H4 (cell line): Measurements from ENCODE around the gene CDC42BPB. TPM values are rescaled to one million over a fixed set of nuclear protein-coding genes. Genes with fewer than 3 reads are reported as not detected.

ENCODE experiments used
- DNase-seq: peaks from one replicate; pipeline ENCODE4 v3.0.0-alpha.2; 2015; ENCODE audit warnings: low spot score
- total RNA-seq: library from RNA; depleted of rRNA; stranded (reverse); fragments of >200 nt; shearing (Covaris generic); gene quantifications from 2 replicates; pipeline ENCODE4 v1.2.3, GENCODE V29; 2014

Gene CDC42BPB
- total RNA-seq, 1 experiment from 2014 or later, result 18.2 TPM

DNA sequence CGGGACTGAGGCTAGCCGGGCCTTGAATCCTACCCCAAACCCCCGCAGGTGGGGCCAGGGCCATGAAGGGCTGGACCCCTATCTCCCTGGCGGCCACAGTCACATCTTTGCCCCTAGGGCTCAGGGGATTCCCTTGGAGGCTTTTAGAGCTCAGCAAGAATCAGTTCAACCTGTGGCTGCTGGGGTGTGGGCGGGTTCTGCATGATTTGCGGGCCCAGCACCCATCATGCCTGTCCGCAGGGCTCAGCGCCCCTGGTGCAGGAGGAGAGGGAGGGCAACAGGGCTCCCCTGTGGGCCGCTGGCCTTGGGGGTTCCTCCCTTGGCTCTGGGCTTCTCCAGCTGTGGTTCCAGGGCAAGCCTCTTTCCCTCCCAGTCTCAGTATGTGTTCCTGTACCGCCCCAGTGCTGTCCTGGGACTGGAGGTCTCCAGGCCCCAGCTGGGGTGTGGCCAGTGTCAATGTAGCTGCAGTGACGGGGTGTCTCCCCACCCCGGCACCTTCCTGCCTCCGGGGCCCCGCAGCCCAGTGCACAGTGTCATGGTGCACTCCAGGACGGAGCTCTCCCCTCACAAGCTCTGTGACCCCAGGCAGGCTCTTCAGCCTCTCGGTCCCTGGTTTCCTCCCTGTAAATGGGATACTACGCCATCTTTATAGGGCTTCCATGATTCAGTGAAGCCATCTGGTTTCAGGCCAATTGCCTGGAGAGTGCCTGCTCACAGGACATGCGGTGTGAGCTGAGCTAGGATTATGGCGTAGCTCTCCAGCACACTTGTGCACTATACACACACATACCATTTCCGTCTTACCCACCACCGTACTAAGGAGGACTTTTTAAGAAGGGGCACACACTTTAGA, 16.8 kb upstream of the CDC42BPB start:
- DNase-seq, result no peak

DNA sequence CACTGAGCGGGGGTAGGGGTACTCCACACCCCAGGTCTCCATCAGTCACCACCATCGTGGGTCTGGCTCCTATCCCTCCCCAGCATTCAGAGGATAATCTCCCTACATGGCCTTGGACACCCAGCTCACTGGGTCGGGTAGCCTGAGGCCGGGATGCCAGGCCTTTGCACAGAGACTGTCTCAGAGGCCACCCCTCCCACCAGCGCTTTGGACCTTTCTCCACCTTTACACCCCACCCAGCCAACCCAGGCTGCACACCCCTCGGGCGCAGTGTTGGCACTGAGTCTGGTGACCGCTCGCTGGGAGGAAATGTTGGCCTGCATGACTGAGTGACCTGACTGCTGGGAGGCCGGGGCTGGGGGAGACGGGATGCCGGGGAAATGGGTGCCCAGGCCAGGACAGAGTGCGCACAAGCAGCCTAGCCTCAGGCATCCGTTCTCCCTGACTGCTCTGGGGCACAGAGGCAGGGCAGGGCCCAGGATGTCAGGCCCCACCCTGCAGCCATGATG, 16.1 kb upstream of the CDC42BPB start:
- DNase-seq, result no peak

DNA sequence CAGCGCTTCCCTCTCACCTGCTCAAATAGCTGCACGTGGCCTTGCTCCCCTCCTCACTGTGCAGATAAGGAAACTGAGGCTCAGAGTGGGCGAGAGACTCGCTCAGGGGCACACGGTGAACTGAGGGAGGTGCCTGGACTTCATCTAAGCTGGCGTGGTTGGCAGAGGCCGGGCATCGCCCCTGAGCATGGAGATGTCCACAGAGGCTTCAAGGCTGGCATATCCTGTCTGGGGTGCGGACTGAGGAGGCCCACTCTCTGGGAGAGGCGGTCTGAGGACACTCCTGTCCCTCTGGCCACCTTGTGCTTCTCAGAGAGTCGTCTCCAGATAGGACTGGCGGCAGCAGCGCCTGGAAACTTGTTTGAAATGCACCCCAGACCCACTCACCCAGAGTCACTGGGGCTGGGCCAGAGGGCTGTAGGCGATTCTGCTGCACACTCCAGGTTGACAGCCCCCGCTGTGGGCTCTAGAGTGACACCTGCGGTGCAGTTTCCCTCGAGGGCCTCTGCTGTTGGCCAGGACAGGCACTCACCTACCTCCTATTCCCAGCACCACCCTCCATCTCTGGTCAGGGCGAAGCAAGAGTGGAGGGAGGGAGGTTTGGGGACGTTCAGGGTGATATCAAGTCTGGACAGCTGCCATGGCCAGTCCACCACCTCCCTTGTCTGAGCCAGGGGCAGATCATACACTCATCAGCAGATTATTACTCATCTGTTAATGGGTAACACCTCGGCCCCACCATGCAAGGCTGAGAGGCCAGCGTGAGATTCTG, 15.4 kb upstream of the CDC42BPB start:
- DNase-seq, result no peak

DNA sequence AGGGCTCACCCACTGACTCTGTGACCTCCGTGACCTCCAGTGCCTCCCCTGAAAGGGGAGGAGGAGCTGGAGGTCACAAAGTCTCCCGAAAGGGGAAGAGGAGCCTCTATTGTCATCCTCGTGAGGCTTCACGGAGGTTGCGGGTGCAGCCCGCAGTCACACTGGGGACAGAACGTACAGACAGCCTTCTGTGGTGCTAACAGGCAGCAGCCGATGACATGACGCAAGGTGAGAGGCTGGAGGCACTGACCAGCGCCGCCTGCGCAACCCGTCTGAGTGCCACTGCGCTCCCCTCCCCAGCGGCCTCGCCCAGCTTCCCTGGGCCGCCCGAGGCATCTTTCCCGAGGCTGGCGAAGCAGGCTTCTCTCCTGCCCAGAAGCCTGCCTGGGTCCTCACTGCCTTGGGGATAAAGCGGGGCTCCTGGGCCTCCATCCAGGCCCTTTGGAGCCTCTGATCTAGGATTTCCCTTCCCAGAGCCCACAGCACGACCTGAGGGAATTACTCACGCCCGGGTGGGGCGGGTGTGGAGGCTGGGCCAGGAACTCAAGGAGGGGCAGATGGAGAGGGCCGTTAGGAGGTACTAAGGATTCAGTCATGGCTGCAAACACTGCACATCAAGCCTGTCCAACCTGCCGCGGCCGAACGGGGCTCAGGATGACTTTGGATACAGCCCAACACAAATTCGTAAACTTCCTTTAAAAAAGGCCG, 14.3 kb upstream of the CDC42BPB start:
- no peak for DNase-seq

DNA sequence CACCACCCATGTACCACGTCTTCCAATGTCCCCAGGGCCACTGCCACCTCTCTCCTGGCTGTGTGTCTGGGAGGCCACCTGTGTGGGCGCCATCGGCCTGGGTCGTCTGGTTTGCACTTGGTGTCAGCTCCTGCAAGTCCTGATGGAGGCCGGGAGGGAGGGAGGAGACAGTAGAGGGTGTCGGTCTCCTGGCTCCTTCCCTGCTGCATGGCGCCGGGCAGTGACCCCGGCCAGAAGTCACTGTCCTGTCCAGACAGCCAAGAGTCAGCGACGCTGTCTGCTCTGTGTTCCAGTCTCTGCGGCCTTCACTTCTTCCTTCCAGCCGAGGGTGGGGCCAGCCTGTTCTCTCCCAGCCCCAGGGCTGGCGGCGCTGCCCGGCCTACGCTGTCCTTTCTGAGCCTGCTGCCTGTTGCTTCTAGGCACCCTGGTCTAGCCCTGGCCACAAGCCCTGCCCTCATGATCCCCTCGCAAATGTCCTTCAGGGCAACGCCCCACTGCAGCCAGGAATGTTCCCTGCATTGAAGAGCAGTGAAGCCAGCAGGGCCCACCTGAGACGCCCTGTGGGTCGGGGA, 13.7 kb upstream of the CDC42BPB start:
- no peak for DNase-seq

DNA sequence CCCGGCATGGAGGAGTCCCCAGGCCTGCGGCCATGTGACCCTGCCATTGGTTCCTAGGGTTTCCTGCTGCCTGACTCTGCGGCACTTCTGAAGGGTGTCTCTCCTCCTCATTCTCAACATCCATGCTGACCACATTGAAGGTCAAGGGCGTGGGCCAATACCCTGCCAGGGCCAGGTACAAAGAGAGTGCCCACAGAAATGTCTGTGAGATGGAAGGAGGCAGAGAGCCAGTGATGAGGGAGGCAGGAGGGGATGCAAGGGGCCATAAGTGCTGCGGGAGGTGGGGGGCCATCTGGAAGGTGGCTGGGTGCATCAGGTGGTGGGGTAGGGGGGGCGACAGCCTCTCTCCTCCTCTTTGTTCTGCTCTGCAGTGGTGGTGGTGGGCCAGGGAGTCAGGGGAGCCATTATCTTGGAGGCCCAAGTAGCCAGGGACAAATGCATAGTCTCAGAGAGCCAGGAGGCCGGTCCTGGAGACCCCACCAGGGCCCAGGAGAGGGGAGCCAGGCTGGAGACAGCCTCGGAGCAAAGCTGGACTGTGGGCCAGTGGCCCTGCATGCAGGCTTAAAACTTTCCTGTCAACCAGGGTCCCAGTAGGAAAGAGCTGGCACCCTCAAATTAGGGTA, 13.0 kb upstream of the CDC42BPB start:
- DNase-seq, result no peak

DNA sequence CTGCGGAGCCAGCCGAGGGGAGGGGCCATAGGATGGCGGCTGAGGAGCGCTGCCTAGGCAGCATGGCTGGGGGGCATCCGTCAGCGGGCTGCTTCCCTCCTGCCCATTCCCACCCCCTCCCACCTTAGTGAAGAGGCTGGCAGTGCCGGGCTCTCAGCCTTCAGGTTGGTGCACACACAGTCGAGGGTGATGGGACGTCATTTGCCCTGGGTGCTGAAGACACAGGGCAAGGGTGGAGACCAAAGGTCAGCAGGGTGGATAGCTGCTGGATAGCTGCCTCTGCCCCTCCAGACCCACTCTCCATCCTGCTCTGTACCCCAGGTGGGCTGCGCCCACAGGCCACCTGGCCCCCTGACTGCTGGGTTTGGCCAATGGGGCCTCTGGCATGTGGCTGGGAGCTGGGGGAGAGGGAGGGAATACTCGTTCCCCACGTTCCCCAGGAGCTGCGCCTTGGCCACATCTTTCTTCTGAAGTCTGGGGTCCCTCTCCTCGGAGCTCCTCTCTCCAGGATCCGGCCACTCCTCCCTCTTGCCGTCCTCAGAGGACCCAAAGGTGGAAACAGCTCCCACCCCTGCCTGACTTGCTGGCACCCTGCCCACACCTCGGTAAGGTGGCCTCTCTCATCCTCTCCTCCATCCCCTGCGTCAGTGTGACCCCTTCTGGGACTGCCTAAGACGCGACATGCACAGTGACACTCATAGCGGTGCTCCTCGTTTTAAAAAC, 11.2 kb upstream of the CDC42BPB start:
- DNase-seq, result no peak

DNA sequence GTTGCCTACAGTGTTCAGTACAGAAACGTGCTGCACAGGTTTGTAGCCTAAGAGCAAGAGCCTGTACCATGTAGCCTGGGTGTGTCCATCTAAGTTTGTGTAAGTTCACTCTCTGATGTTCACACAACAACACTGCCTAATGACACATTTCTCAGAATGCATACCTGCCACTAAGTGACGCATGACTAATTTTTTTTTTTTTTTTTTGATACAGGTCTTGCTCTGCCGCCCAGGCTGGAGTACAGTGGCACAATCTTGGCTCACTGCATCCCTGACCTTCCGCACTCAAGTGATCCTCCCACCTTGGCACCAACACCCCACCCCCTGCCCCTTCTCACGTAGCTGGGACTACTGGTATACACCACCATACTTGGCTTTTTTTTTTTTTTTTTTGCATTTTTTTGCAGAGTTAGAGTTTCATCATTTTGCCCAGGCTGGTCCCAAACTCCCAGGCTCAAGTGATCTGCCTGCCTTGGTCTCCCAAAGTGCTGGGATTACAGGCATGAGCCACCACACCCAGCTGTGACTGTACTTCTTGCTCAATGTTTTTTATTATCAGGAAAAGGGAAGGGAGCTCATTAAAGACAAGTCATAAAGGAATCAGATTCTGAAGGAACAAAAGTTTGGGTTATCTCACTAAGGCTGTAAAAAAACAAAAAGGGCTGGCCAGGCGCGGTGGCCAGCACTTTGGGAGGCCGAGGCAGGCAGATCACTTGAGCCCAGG, 10.0 kb upstream of the CDC42BPB start:
- DNase-seq, result no peak

DNA sequence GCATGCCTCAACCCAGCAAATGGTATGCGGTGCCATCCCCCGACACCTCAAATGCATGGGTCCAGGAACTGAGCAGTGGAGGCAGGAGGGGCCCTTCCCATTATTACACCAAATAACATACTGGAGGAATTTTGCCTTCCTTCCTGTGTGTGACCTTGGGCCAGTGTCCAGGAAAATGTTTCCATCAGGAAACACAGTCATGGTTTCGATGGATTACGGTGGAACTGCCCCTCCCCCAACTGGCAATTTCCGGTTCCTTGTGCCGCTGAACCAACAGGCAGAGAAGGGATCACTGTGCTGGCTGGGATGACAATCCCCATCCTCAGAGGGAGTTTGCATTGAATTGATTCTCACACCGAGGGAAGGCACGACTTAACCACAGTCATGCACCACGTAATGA, 9.1 kb upstream of the CDC42BPB start:
- no peak for DNase-seq

DNA sequence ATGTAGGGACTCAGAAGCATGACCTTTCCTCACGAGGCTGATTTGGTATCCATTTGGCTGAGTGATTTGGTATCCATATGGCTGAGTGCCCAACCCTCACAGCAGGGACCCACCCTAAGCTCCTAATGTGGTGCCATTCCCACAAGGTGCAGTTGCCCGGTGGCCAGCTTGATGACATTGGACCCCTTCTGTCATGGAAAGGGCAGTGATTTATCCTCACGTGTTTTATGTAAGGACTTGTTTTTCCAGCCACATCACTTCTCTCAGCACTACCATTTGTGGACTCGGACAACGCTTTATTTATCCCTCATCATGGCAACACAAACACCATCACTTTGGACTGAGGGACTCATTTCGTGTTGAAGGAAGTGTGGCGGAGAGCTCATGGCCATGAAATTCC, 8.5 kb upstream of the CDC42BPB start:
- DNase-seq, result no peak

DNA sequence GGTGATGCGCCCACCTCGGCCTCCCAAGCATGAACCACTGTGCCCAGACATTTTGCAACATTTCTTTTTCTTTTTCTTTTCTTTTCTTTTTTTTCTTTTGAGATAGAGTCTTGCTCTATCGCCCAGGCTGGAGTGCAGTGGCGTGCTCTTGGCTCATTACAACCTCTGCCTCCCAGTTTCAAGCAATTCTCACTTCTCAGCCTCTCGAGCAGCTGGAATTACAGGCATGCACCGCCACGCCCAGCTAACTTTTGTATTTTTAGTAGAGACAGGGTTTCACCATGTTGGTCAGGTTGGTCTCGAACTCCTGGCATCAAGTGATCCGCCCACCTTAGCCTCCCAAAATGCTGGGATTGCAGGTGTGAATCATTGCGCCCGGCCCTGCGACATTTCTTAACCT, 7.6 kb upstream of the CDC42BPB start:
- DNase-seq, result no peak

DNA sequence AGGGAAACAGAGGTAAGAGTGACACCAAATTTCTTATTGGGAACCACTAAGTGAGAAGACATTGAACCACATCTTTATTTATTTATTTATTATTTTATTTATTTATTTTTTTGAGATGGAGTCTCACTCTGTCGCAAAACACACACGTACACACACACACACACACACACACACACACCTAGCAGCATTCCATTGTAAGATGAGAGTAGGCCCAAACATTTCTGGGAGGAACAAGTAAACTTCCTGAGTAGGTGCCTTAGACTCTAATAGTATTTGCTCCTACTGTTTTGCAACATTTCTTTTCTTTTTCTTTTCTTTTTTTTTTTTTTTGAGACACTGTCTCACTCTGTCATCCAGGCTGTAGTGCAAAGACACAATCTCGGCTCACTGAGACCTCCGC, 7.1 kb upstream of the CDC42BPB start:
- no peak for DNase-seq

DNA sequence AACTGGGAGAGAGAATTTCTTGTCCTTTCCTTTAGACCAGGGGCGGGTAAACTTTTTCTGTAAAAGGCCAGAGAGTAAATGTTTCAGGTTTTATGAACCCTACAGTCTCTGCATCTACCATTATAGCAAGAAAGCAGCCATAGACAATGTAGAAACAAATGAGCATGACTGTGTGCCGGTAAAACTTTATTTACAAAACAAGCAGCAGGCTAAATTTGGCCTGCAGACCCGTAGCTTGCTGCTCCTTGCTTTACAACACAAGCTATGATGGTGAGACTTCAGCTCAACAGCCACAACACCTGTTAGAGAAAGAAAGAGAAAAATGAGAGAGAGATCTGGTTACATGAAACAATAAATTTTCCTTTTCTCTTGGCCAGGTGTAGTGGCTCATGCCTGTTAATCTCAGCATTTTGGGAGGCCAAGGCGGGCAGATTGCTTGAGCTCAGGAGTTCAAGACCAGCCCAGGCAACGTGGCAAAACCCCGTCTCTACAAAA, 4.2 kb upstream of the CDC42BPB start:
- no peak for DNase-seq

DNA sequence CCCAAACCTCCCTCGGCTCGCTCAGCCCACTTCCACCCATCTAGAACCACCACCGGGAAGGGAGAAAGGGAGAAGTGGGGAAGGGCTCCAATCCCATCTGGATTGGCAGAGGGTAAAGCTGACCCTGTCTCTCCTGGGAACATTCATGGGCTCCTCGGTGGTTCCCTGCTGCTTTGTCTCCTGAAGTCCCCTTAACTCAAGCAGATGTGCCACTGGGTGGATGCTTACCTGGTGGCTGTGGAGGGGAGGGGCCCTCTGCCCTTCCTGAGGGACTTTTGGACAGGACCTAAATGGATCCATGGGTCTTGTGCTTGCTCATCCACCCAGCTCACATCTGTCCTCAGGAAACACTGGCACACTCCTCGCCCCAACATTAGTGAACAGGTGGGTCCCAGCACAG, 2.2 kb upstream of the CDC42BPB start:
- DNase-seq, result no peak

DNA sequence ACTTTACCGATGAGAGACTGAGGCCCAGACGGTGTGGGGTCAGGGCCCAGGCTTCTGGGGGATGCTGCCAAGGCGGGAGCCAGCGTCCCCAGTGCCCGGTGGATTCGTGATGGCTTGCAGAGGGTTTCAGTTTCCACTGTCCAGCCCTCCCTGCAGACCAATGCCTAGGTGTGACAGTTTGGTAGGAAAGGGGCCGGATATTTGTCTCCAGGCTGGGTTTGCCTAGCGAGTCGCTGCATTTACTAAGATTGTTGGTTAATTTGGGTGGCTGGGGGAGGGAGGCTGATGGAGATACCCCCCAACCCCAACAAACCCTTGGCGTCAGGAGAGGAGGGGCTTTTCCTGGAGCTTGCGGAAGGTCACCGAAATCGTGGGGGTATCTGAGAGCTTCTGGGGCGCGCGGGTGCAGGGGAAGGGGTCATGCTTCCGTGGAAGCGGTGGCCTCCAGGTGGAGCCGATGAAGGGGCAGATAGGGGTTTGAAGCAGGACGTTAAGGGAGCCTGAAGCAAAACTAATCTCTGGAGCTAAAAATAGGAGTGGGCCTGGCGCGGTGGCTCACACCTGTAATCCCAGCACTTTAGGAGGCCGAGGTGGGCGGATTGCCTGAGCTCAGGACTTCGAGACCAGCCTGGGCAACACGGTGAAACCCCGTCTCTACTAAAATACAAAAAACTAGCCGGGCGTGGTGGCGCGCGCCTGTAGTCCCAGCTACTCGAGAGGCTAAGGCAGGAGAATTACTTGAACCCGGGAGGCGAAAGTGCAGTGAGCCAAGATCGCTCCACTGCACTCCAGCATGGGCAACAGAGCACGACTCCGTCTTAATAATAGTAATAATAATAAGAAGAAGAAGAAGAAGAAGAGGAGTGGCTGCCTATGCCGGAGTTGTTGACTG, 1.1 kb upstream of the CDC42BPB start:
- no peak for DNase-seq

DNA sequence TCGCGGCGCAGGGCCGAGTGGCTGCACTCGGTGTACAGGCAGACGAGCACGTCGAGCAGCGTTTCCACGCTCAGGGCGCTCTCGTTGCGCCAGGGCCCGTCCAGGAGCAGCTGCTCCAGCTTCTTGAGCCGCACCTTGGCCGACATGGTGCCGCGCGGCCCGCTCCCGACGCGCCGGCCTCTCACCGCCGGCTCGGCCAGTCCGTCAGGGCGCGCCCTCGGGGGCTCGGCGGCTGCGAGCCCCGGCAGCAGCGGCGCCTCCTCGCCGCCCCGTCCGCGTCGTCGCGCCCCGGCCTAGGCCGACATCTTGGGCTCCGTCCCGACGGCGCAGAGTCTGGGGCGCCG, 349 bp downstream of the CDC42BPB start:
- no peak for DNase-seq

DNA sequence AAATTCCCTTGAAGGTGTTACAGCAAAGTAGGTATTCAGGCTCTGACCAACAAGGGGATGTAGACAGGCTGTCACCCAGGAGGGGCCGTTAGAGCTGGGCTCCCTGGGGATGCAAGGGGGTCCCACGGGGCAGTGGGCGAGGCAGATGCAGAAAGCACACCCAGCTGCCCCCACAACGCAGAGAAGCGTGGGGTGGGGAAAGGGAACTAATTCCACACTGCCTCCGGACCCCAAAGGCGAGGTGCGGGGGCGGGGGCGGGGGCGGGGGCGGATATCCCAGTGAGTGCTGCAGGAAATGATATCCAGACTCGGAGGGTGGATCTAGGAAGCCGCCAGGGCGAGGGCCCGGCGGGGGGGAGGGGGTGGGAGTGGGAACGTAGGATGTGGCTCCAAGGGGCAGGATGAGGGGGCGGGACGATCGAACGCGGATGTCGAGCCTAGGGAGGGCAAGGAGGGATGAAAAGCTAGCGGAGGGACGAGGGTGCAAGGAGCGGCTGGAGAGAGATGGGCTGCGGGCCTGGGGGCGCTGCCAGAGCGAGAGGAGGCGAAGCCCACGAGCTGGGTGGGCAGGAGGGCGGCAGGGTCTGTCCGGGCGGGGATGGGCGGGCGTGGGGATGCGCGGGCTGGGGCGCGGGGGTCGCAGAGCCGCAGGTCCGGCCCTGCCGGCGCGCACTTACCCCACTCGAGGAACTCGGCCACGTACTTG, 874 bp downstream of the CDC42BPB start:
- peak; percentile 64 for DNase-seq

DNA sequence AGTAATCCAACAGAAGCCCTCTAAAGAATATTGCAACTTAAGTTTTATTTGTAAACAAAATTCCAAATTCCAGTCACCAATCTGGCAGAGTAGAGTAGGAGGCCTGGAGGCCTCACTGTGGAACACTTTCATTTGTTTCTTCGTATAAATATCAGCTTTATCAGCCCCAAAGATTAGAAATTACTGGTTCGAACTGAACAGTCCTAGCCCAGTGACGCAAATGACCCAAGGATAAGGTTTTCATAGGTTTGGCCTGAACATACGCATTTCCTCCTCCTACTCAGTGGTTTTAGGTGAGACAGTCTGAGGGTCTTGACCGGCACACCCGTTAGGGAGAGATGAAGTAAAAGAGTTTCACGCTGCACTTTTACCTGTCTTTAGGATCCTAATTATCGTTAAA, 1.7 kb downstream of the CDC42BPB start:
- DNase-seq, result no peak
